WTC11 (cell line): ENCODE results near the gene SHTN1. TPM values are rescaled to one million over a fixed set of nuclear protein-coding genes. Genes with fewer than 3 reads are reported as not detected.

Experiments used
- ATAC-seq: fragments of 200-7000 bp; cut with Tn5 transposase; 2 replicates; pipeline ENCODE4 v1.10.0; 2021; ENCODE audit warnings: mild to moderate bottlenecking, moderate library complexity
- CTCF ChIA-PET: fragments of 300-600 bp; sonication (Branson Sonifier 250); formaldehyde crosslinking; loops from one replicate; lab custom pipeline; 2021; ENCODE audit warnings: antibody characterized with exemption; lab: Charles Lee
- POLR2A ChIA-PET: fragments of 350-600 bp; sonication (Branson Sonifier 250); formaldehyde crosslinking; loops from one replicate; lab custom pipeline; 2021; ENCODE audit warnings: antibody characterized with exemption; lab: Charles Lee
- DNase-seq: peaks from one replicate; pipeline ENCODE4 v3.0.0; 2021; ENCODE audit warnings: low spot score
- H3K27ac Mint-ChIP-seq: 2 replicates; pipeline ENCODE4 v1.8.0; 2021; ENCODE audit warnings: mixed read lengths
- H3K27me3 Mint-ChIP-seq: 2 replicates; pipeline ENCODE4 v1.8.0; 2021; ENCODE audit warnings: low read depth, mild to moderate bottlenecking, moderate library complexity, mixed read lengths
- H3K36me3 Mint-ChIP-seq: 2 replicates; pipeline ENCODE4 v1.8.0; 2021; ENCODE audit warnings: mixed read lengths
- H3K4me1 Mint-ChIP-seq: 2 replicates; pipeline ENCODE4 v1.8.0; 2022; ENCODE audit warnings: mixed read lengths
- H3K4me3 Mint-ChIP-seq: 2 replicates; pipeline ENCODE4 v1.8.0; 2021; ENCODE audit warnings: mild to moderate bottlenecking, moderate library complexity, mixed read lengths
- H3K9me3 Mint-ChIP-seq: 2 replicates; pipeline ENCODE4 v1.8.0; 2021; ENCODE audit warnings: mixed read lengths
- AFF4 ChIP-seq: sonication (generic); formaldehyde crosslinking; IDR thresholded peaks from 2 replicates; pipeline ENCODE4 v1.8.1; 2023; ENCODE audit warnings: mild to moderate bottlenecking, missing genetic modification reagents, borderline replicate concordance
- ATF2 ChIP-seq: sonication (generic); formaldehyde crosslinking; IDR thresholded peaks from 2 replicates; pipeline ENCODE4 v1.8.1; 2022; ENCODE audit warnings: low read depth, missing genetic modification reagents, borderline replicate concordance
- CDX4 ChIP-seq: fragments of 250-450 bp; sonication (Bioruptor Pico); IDR thresholded peaks from 2 replicates; pipeline ENCODE4 v1.9.0; 2021; ENCODE audit warnings: moderate library complexity, mild to moderate bottlenecking, inconsistent platforms, borderline replicate concordance
- E2F4 ChIP-seq: sonication (generic); formaldehyde crosslinking; IDR thresholded peaks from 2 replicates; pipeline ENCODE4 v1.8.1; 2022; ENCODE audit warnings: low read depth, mild to moderate bottlenecking, moderate library complexity, missing genetic modification reagents, borderline replicate concordance
- ERG ChIP-seq: fragments of 250-450 bp; sonication (Bioruptor Pico); IDR thresholded peaks from 2 replicates; pipeline ENCODE4 v1.8.0; 2021; ENCODE audit warnings: mild to moderate bottlenecking
- GRHL2 ChIP-seq: fragments of 250-450 bp; sonication (Bioruptor Pico); IDR thresholded peaks from 2 replicates; pipeline ENCODE4 v1.8.0; 2022; ENCODE audit warnings: mild to moderate bottlenecking, moderate library complexity; ENCODE audit not compliant: insufficient replicate concordance, severe bottlenecking
- GTF2I ChIP-seq: fragments of 250-450 bp; sonication (Bioruptor Pico); conservative IDR thresholded peaks from 2 replicates; pipeline ENCODE4 v1.4.0; 2021; ENCODE audit warnings: mild to moderate bottlenecking
- HMGA2 ChIP-seq: fragments of 250-450 bp; sonication (Bioruptor Pico); IDR thresholded peaks from 2 replicates; pipeline ENCODE4 v1.4.0; 2021; ENCODE audit warnings: mild to moderate bottlenecking, moderate library complexity
- IRF1 ChIP-seq: sonication (generic); formaldehyde crosslinking; IDR thresholded peaks from 2 replicates; pipeline ENCODE4 v1.8.0; 2023; ENCODE audit warnings: missing genetic modification reagents
- MAX ChIP-seq: sonication (generic); formaldehyde crosslinking; IDR thresholded peaks from 2 replicates; pipeline ENCODE4 v1.8.0; 2022; ENCODE audit warnings: mild to moderate bottlenecking, missing genetic modification reagents
- MLX ChIP-seq: sonication (generic); formaldehyde crosslinking; IDR thresholded peaks from 2 replicates; pipeline ENCODE4 v1.8.1; 2023; ENCODE audit warnings: mild to moderate bottlenecking, missing genetic modification reagents, moderate library complexity
- MYBL2 ChIP-seq: sonication (generic); formaldehyde crosslinking; IDR thresholded peaks from 2 replicates; pipeline ENCODE4 v1.8.1; 2023; ENCODE audit warnings: mild to moderate bottlenecking, moderate library complexity, missing genetic modification reagents
- NFYB ChIP-seq: sonication (generic); formaldehyde crosslinking; conservative IDR thresholded peaks from 2 replicates; pipeline ENCODE4 v1.8.0; 2022; ENCODE audit warnings: low read depth, missing genetic modification reagents
- RELA ChIP-seq: sonication (generic); formaldehyde crosslinking; IDR thresholded peaks from 2 replicates; pipeline ENCODE4 v1.8.1; 2022; ENCODE audit warnings: missing genetic modification reagents, mild to moderate bottlenecking, borderline replicate concordance
- RORB ChIP-seq: fragments of 250-450 bp; sonication (Bioruptor Pico); IDR thresholded peaks from 2 replicates; pipeline ENCODE4 v1.9.0; 2021; ENCODE audit warnings: mild to moderate bottlenecking
- SMAD3 ChIP-seq: sonication (generic); formaldehyde crosslinking; IDR thresholded peaks from 2 replicates; pipeline ENCODE4 v1.8.0; 2022; ENCODE audit warnings: missing genetic modification reagents, mild to moderate bottlenecking, borderline replicate concordance
- SOX15 ChIP-seq: fragments of 250-450 bp; sonication (Bioruptor Pico); IDR thresholded peaks from 2 replicates; pipeline ENCODE4 v1.9.0; 2021; ENCODE audit warnings: mild to moderate bottlenecking
- TEAD4 ChIP-seq: sonication (generic); formaldehyde crosslinking; IDR thresholded peaks from 2 replicates; pipeline ENCODE4 v1.8.0; 2022; ENCODE audit warnings: mild to moderate bottlenecking, missing genetic modification reagents
- ZNF138 ChIP-seq: sonication (generic); formaldehyde crosslinking; conservative IDR thresholded peaks from 2 replicates; pipeline ENCODE4 v1.8.1; 2022; ENCODE audit warnings: mild to moderate bottlenecking, moderate library complexity, missing genetic modification reagents
- ZNF219 ChIP-seq: sonication (generic); formaldehyde crosslinking; IDR thresholded peaks from 2 replicates; pipeline ENCODE4 v1.8.0; 2023; ENCODE audit warnings: missing genetic modification reagents, mild to moderate bottlenecking, borderline replicate concordance
- ZNF512 ChIP-seq: sonication (generic); formaldehyde crosslinking; IDR thresholded peaks from 2 replicates; pipeline ENCODE4 v1.8.1; 2022; ENCODE audit warnings: missing genetic modification reagents, borderline replicate concordance
- total RNA-seq: library from RNA; stranded (reverse); gene quantifications from 3 replicates; pipeline ENCODE4 v1.2.3, GENCODE V29; 2021

Gene SHTN1
- total RNA-seq, 1 experiment from 2014 or later, result 11.0 TPM

- ChIA-PET POLR2A (no interaction called here), CTCF (interaction anchor here (0.7 to 1.2 kb wide), 2 partner anchors 126 to 255 kb away, joined by 4 to 6 read pairs; no protein-coding TSS in a partner anchor)
- Mint-ChIP-seq H3K36me3 (peaks cover 2% of the 10 kb centered on the region; the same call in 1 of the 2 replicates), H3K4me1 (peaks cover 20% of the 10 kb centered on the region), H3K9me3 (no peaks in the 10 kb centered on the region), H3K27ac (no peak overlapping the region), H3K4me3 (no peak overlapping the region), H3K27me3 (no peaks in the 10 kb centered on the region)
- ATAC-seq, result no peak
- TF ChIP-seq MAX (CRISPR knock-in tag) (no peak), E2F4 (CRISPR knock-in tag) (no peak), IRF1 (no peak), CDX4 (CRISPR knock-in tag) (no peak), RELA (CRISPR knock-in tag) (no peak), HMGA2 (CRISPR knock-in tag) (no peak), GRHL2 (no peak), SOX15 (CRISPR knock-in tag) (no peak), ZNF219 (CRISPR knock-in tag) (no peak), ERG (CRISPR knock-in tag) (no peak), TEAD4 (CRISPR knock-in tag) (no peak), ZNF138 (no peak), SMAD3 (CRISPR knock-in tag) (no peak), NFYB (CRISPR knock-in tag) (no peak), ATF2 (CRISPR knock-in tag) (no peak), GTF2I (CRISPR knock-in tag) (no peak), MYBL2 (CRISPR knock-in tag) (no peak), MLX (CRISPR knock-in tag) (no peak)
- DNase-seq, result no peak
Measured at GRCh38 chr10:116919706-116920105, 85.3 kb downstream of the SHTN1 start.

- H3K27ac Mint-ChIP-seq, result no peak overlapping the region
- CTCF ChIA-PET, result interaction anchor here (1.2 kb wide), 1 partner anchor 256 kb away, joined by 6 read pairs; no protein-coding TSS in a partner anchor
- no peaks in the 10 kb centered on the region for H3K27me3 Mint-ChIP-seq
- no peaks in the 10 kb centered on the region for H3K9me3 Mint-ChIP-seq
- no peak for ATAC-seq
- DNase-seq, result no peak
- POLR2A ChIA-PET, result no interaction called here
- no peak overlapping the region for H3K4me3 Mint-ChIP-seq
- peaks cover 18% of the 10 kb centered on the region for H3K4me1 Mint-ChIP-seq
- peaks cover 2% of the 10 kb centered on the region; the same call in 1 of the 2 replicates for H3K36me3 Mint-ChIP-seq
- TF ChIP-seq ZNF512 (CRISPR knock-in tag) (no peak), AFF4 (no peak), RORB (CRISPR knock-in tag) (no peak), E2F4 (CRISPR knock-in tag) (no peak)
Measured at GRCh38 chr10:116919164-116919563, 85.8 kb downstream of the SHTN1 start.
